ENCODE results near the gene PLA2G3. TPM values are rescaled to one million over a fixed set of nuclear protein-coding genes. Genes with fewer than 3 reads are reported as not detected.

PLA2G3 gene
- total RNA-seq, 3 donors from 2014 or later (not counting 1 experiment from before 2014, with no cell fraction given): not detected

DNA sequence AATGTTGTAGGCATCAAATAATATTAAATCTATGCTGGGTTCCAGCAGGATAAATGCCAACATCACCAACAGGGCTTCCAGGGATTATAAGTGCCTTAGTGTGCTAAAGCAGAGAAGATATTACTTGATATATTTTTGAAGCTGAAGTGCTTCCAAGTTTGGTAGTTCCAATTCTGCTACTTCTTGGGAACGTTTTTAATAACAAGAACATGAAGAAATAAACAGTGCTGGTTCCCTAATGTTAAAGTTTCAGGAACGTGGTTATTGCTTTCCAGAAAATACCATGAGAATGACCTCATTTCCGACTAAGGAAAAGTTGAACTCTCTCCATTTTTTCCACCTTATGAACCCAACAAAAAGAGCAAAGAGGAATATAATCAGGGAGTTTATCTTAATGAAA, 15.1 kb upstream of the PLA2G3 start:
- no peaks in the 10 kb centered on the region for H3K27me3 ChIP-seq (ENCODE audit: control insufficient read depth, insufficient read depth, low read length)
- TF ChIP-seq CTCF (IDR thresholded peaks at IDR 0.05): no peak
- ATAC-seq (no peak), DNase-seq (no peak)
- WGBS (ENCODE audit: insufficient coverage): 71% methylated on average over 3 of the region's 3 CpGs
- intact Hi-C loops (cut with micrococcal nuclease): no loop called here
- H3K27me3 Mint-ChIP-seq (ENCODE audit: low read depth in 2 of 2): peaks cover 0 to 5% of the 10 kb centered on the region in 2 donors
- no peak overlapping the region for H3K27ac Mint-ChIP-seq
- no peaks in the 10 kb centered on the region for H3K36me3 Mint-ChIP-seq
- H3K9me3 ChIP-seq (ENCODE audit: control insufficient read depth, insufficient read depth, low read length): no peaks in the 10 kb centered on the region
- no peak overlapping the region for H3K4me3 ChIP-seq (ENCODE audit: low read length)
- H3K9me3 Mint-ChIP-seq: no peaks in the 10 kb centered on the region
- H3K27ac ChIP-seq (ENCODE audit: low read length): no peak overlapping the region
- H3K4me1 Mint-ChIP-seq: peaks cover under 1 to 11% of the 10 kb centered on the region in 2 donors
- no peak overlapping the region for H3K4me3 Mint-ChIP-seq
- no peaks in the 10 kb centered on the region for H3K36me3 ChIP-seq (ENCODE audit: control insufficient read depth, insufficient read depth, low read length)
- H3K4me1 ChIP-seq (ENCODE audit: control insufficient read depth, insufficient read depth, low read length): peaks cover 6% of the 10 kb centered on the region

- Mint-ChIP-seq H3K9me3 (no peaks in the 10 kb centered on the region), H3K27me3 (ENCODE audit: low read depth in 2 of 2) (peaks cover 0 to 5% of the 10 kb centered on the region in 2 donors), H3K27ac (no peak overlapping the region), H3K4me3 (no peak overlapping the region), H3K4me1 (peaks cover 0 to 10% of the 10 kb centered on the region in 2 donors), H3K36me3 (no peaks in the 10 kb centered on the region)
- DNase-seq: no peak
- Histone ChIP-seq H3K4me3 (ENCODE audit: low read length) (no peak overlapping the region), H3K4me1 (ENCODE audit: control insufficient read depth, insufficient read depth, low read length) (peaks cover 4% of the 10 kb centered on the region), H3K36me3 (ENCODE audit: control insufficient read depth, insufficient read depth, low read length) (no peaks in the 10 kb centered on the region), H3K27ac (ENCODE audit: low read length) (no peak overlapping the region), H3K27me3 (ENCODE audit: control insufficient read depth, insufficient read depth, low read length) (no peaks in the 10 kb centered on the region), H3K9me3 (ENCODE audit: control insufficient read depth, insufficient read depth, low read length) (no peaks in the 10 kb centered on the region)
- intact Hi-C loops (cut with micrococcal nuclease): no loop called here
- ATAC-seq: no peak
- WGBS (ENCODE audit: insufficient coverage): 94% methylated on average over 1 of the region's 1 CpG
- no peak for TF ChIP-seq CTCF (IDR thresholded peaks at IDR 0.05)
Measured at GRCh38 chr22:31154975-31155374, 14.7 kb upstream of the PLA2G3 start.

- no peaks in the 10 kb centered on the region for H3K9me3 ChIP-seq (ENCODE audit: control insufficient read depth, insufficient read depth, low read length)
- intact Hi-C loops (cut with micrococcal nuclease): no loop called here
- Mint-ChIP-seq H3K36me3 (no peaks in the 10 kb centered on the region), H3K9me3 (no peaks in the 10 kb centered on the region), H3K4me3 (no peak overlapping the region), H3K4me1 (no peaks in the 10 kb centered on the region), H3K27me3 (ENCODE audit: low read depth in 2 of 2) (peaks cover 0 to 5% of the 10 kb centered on the region in 2 donors), H3K27ac (no peak overlapping the region)
- no peak overlapping the region for H3K27ac ChIP-seq (ENCODE audit: low read length)
- H3K4me3 ChIP-seq (ENCODE audit: low read length): no peak overlapping the region
- no peak for TF ChIP-seq CTCF (IDR thresholded peaks at IDR 0.05)
- no peaks in the 10 kb centered on the region for H3K27me3 ChIP-seq (ENCODE audit: control insufficient read depth, insufficient read depth, low read length)
- no peaks in the 10 kb centered on the region for H3K4me1 ChIP-seq (ENCODE audit: control insufficient read depth, insufficient read depth, low read length)
- H3K36me3 ChIP-seq (ENCODE audit: control insufficient read depth, insufficient read depth, low read length): no peaks in the 10 kb centered on the region
- DNase-seq (no peak), ATAC-seq (no peak)
- WGBS (ENCODE audit: insufficient coverage): 71% methylated on average over 3 of the region's 3 CpGs
Measured at GRCh38 chr22:31153357-31153756, 13.0 kb upstream of the PLA2G3 start.

DNA sequence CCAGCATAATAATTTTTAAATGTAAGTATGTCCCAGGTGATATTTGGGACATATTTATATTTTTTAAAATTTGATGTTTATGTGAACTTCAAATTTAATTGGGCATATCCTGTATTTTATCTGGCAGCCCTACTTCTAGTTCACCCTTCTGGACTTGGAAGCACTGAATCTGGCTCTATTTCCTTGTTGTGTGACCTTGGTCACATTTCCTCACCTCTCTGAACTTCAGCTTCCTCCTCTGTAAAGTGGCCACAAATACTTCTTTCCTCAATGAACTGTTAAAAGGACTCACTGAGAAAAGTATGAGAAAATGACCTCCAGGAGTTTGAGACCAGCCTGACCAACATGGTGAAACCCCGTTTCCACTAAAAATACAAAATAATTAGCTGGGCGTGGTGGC, 11.6 kb upstream of the PLA2G3 start:
- Histone ChIP-seq H3K27me3 (ENCODE audit: control insufficient read depth, insufficient read depth, low read length) (no peaks in the 10 kb centered on the region), H3K9me3 (ENCODE audit: control insufficient read depth, insufficient read depth, low read length) (no peaks in the 10 kb centered on the region), H3K4me1 (ENCODE audit: control insufficient read depth, insufficient read depth, low read length) (no peaks in the 10 kb centered on the region), H3K4me3 (ENCODE audit: low read length) (no peak overlapping the region), H3K27ac (ENCODE audit: low read length) (no peak overlapping the region), H3K36me3 (ENCODE audit: control insufficient read depth, insufficient read depth, low read length) (no peaks in the 10 kb centered on the region)
- ATAC-seq: no peak
- H3K4me3 Mint-ChIP-seq: no peak overlapping the region
- 100% methylated on average over 2 of the region's 2 CpGs for WGBS (ENCODE audit: insufficient coverage)
- intact Hi-C loops (cut with micrococcal nuclease): no loop called here
- no peaks in the 10 kb centered on the region for H3K36me3 Mint-ChIP-seq
- no peaks in the 10 kb centered on the region for H3K9me3 Mint-ChIP-seq
- DNase-seq: no peak
- TF ChIP-seq CTCF (IDR thresholded peaks at IDR 0.05): no peak
- H3K27me3 Mint-ChIP-seq (ENCODE audit: low read depth in 2 of 2): peaks cover 5 to 10% of the 10 kb centered on the region in 2 donors
- no peak overlapping the region for H3K27ac Mint-ChIP-seq
- no peaks in the 10 kb centered on the region for H3K4me1 Mint-ChIP-seq

All from natural killer cell (primary cell).